Heart right ventricle (tissue), 16 donors: ENCODE results near the gene DCST2. TPM values are rescaled to one million over a fixed set of nuclear protein-coding genes. Genes with fewer than 3 reads are reported as not detected.

Experiments
- ATAC-seq, 8 donors: fragments of 200-7000 bp; cut with Tn5 transposase; one replicate each; pipeline ENCODE4 v1.9.1; 2020; ENCODE audit warnings: mild to moderate bottlenecking in 8 of 8, moderate library complexity in 8 of 8, moderate number of reproducible peaks in 1 of 8
- DNase-seq, 2 donors: peaks; one replicate each; pipeline ENCODE4 v3.0.0-alpha.2; 2020
- H3K27ac ChIP-seq, 10 donors: fragments of 200-600 bp; sonication (generic) in 2 of 10; one replicate each; pipeline versions ENCODE4 v1.5.0 to v1.8.0; 2020 to 2022; ENCODE audit warnings: mild to moderate bottlenecking in 3 of 10
- H3K27me3 ChIP-seq, 7 donors: fragments of 200-600 bp; one replicate each; pipeline ENCODE4 v1.8.0; 2021 to 2022; ENCODE audit warnings: mild to moderate bottlenecking in 2 of 7
- H3K36me3 ChIP-seq, 9 donors: fragments of 200-600 bp; sonication (generic) in 1 of 9; one replicate each; pipeline versions ENCODE4 v1.5.0 to v1.8.0; 2020 to 2022; ENCODE audit warnings: mild to moderate bottlenecking in 2 of 9
- H3K4me1 ChIP-seq, 9 donors: fragments of 200-600 bp; sonication (generic) in 1 of 9; one replicate each; pipeline versions ENCODE4 v1.5.0 to v1.8.0; 2020 to 2022; ENCODE audit warnings: mild to moderate bottlenecking in 4 of 9
- H3K4me3 ChIP-seq, 10 donors: fragments of 200-600 bp; sonication (generic) in 2 of 10; one replicate each; pipeline versions ENCODE4 v1.5.0 to v1.8.0; 2020 to 2022; ENCODE audit warnings: mild to moderate bottlenecking in 7 of 10, moderate library complexity in 2 of 10
- H3K9me3 ChIP-seq, 11 donors: fragments of 200-600 bp in 10 of 11; sonication (generic) in 2 of 11; one replicate each; pipeline versions ENCODE4 v1.5.0 to v1.8.0; 2013 to 2022; ENCODE audit warnings: mild to moderate bottlenecking in 2 of 11, control low read depth in 1 of 11, moderate library complexity in 1 of 11
- CTCF ChIP-seq, 9 donors: fragments of 200-600 bp; sonication (generic) in 2 of 9; IDR thresholded peaks; one replicate each; pipeline versions ENCODE4 v1.5.0 to v1.8.0; 2021 to 2022; ENCODE audit warnings: antibody characterized with exemption in 9 of 9, mild to moderate bottlenecking in 5 of 9, moderate library complexity in 1 of 9
- WGBS, 2 donors: extraction: QIAGEN DNeasy Blood & Tissue Kit; methylation state at CpG; one replicate each; pipeline ENCODE4 v1.1.7; 2013; ENCODE audit warnings: inconsistent platforms in 1 of 2; 5-methylcytosine and 5-hydroxymethylcytosine counted together
- intact Hi-C, 10 donors: fragments of 100-400 bp; cut with DNase I; formaldehyde crosslinking; loops; one replicate each; pipeline versions ENCODE4 v1.11.1 to v1.14.2; 2022
- long read RNA-seq, 3 donors: library from polyadenylated mRNA; unstranded; transcript quantifications; one replicate each; pipeline ENCODE4 v2.0.0, GENCODE V29; 2020 to 2021
- polyA plus RNA-seq, 2 donors: library from polyadenylated mRNA; stranded (reverse); fragments of 200-250 nt; gene quantifications; one replicate each; pipeline ENCODE4 v1.2.3, GENCODE V29; 2013
- total RNA-seq, 10 donors: library from RNA; stranded (reverse); fragmentation: NEBNext Ultra II Directional in 3 of 10; extraction: Animal tissue kit (Norgen Biotek cat#: 25700) in 3 of 10; gene quantifications; one replicate each; pipeline versions ENCODE4 v1.2.1 to v1.2.4, GENCODE V29; 2021 to 2023
- donor health status: Arrhythmogenic right ventricular cardiomyopathy.
- donor health status: ischemic (EF 13 %, LVEDD 7.1; RV severe dilation, severe dysfunction).
- donor health status: healthy with polysubstance abuse.
- donor health status: DM: no; HTN: yes; CAD: no.
- donor health status: DM: no; HTN: no; CAD: no.
- donor health status: ischemic (EF 25% LVEDD 6.9; RV normal size, moderate dysfunction).
- donor health status: ischemic (EF 25% LVEDD 5.7; RV mildly dilated, moderate dysfunction).
- donor health status: healthy.
- donor health status: DM: yes; HTN: yes; CAD: no.
- donor health status: Ischemic cardiomyopathy.
- donor health status: ischemic (EF 35%, LVEDD 5.7; RV mildly dilated, moderate dysfunction).
- donor health status: nonischemic (EF 11% LVEDD 7.7; RV severe dilation, severe dysfunction).
- donor health status: DM: yes; HTN: yes; CAD: no.
- donor health status: PGD.
- donor health status: ischemic (EF 29% LVEDD 5.4; RV normal size, mild dysfunction).
- donor health status: nonischemic (EF 23%, LVEDD 6.1; RV moderate dilation, normal function).

The DCST2 gene
- under 1 TPM in 9 of 10 donors, not detected in 1; 0.15 to 0.67 (median 0.30) TPM for total RNA-seq
- 1 to 10 TPM in 1 of 2 donors, under 1 TPM in 1; 0.38 to 1.8 TPM for polyA plus RNA-seq
- long read RNA-seq, donor 1 = 0 reads
- long read RNA-seq, donor 2, partial matches to known transcripts = 0 of 2 reads
- long read RNA-seq, donor 2, other reads (novel, unspliced or antisense) = 2 of 2 reads
- long read RNA-seq, donor 3, partial matches to known transcripts = 0 of 1 reads
- long read RNA-seq, donor 3, other reads (novel, unspliced or antisense) = 1 of 1 reads

DNA sequence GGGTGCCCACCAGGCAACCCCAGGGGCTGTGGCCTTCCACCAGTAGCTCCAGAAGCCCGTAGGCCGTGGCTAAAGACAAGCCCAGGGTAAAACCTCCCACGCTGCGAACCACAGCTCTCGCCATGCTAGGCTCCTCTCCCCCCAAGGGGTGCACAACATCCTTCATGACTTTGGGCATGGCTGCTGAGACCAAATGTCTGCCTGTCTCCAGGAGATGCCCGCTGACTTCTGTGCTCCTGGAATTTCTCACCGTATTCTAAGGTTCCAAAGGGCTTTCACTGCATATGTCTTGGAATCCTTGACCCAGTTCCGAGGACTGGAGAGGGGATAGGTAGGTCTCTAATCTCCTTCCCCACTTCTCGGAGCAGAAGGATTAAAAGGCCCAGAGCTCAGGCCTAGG lies at the start of gene DCST2, which contains the start of gene DCST1:
DCST2 (minus strand) TSS at position 258 of the 400 bp plus-strand sequence; CDS start at position 178, 80 bp downstream.
DCST1 (plus strand) TSS at position 301 of the 400 bp plus-strand sequence. CDS start 213 bp downstream, outside the sequence.
- ATAC-seq = no peak
- Histone ChIP-seq H3K9me3 (no peaks in the 10 kb centered on the region), H3K4me1 (peaks cover 0 to 18% (median 0%) of the 10 kb centered on the region in 9 donors), H3K4me3 (no peak within 1 kb of the TSS), H3K27me3 (no peaks in the 10 kb centered on the region), H3K36me3 (no peaks in the 10 kb centered on the region), H3K27ac (no peak within 1 kb of the TSS)
- intact Hi-C loops = no loop called here
- 95% methylated on average over 9 of the region's 9 CpGs for WGBS, 2 donors
- no peak for DNase-seq
- TF ChIP-seq CTCF (IDR thresholded peaks at IDR 0.05) = no peak

DNA sequence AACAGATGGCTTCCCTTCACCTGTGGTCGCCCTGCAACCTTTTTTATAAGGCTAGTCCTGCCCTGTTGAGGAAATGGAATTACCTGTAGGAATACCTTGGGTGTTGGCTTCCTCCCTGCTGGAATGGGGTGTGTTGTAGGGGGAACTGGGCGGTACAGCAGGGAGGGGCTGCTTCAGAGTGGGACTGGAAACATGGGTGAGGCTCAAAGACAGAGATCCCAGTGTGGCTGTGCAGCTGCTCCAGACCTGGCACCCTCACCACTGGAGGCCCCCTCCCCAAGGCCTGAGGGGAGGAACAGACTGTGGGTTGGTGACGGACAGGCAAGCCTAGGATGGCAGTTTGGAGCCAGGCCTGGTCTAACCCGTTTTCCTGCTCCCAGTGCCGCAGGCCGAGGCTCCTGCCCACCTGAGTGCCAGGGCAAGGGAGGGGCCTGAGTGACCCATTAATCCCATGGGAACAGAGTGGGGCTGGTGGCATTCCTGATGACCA lies 49.5 kb upstream of the DCST2 start:
- Histone ChIP-seq H3K27ac (no peak overlapping the region), H3K9me3 (no peaks in the 10 kb centered on the region), H3K4me1 (peaks cover 33 to 78% (median 60%) of the 10 kb centered on the region in 9 donors), H3K4me3 (no peak overlapping the region), H3K27me3 (peaks cover 39 to 64% (median 53%) of the 10 kb centered on the region in 7 donors), H3K36me3 (no peaks in the 10 kb centered on the region)
- WGBS, 2 donors = 65 to 73% methylated on average over 6 of the region's 6 CpGs
- intact Hi-C loops = loop anchor here in 2 of 10 donors (5.0 to 10.0 kb wide), 2 partner anchors 36 to 528 kb away; partner anchors contain the start of gene UBE2Q1 (in 1 of the 2)
- TF ChIP-seq CTCF (IDR thresholded peaks at IDR 0.05) = no peak
- ATAC-seq (no peak), DNase-seq (no peak)

- peak overlapping the region in 6 of 10 donors; percentile 4 to 58 (median 23) for H3K4me3 ChIP-seq
- H3K27me3 ChIP-seq = peaks cover 39 to 67% (median 53%) of the 10 kb centered on the region in 7 donors
- H3K9me3 ChIP-seq = no peaks in the 10 kb centered on the region
- WGBS, 2 donors = 4 to 5% methylated on average over 35 to 36 of the region's 36 CpGs
- ATAC-seq = no peak
- peaks cover 33 to 78% (median 60%) of the 10 kb centered on the region in 9 donors for H3K4me1 ChIP-seq
- DNase-seq = peak in 1 of 2 donors; percentile 17
- intact Hi-C loops = loop anchor here in 2 of 10 donors (5.0 to 10.0 kb wide), 2 partner anchors 35 to 528 kb away; partner anchors contain the start of gene UBE2Q1 (in 1 of the 2)
- H3K36me3 ChIP-seq = no peaks in the 10 kb centered on the region
- no peak overlapping the region for H3K27ac ChIP-seq
- TF ChIP-seq CTCF (IDR thresholded peaks at IDR 0.05) = no peak
These were observed 48.9 kb upstream of the DCST2 start for GRCh38 chr1:155082301-155083051.
